H9 (cell line): ENCODE measurements around the gene MAPK8IP2. TPM values are rescaled to one million over a fixed set of nuclear protein-coding genes. Genes with fewer than 3 reads are reported as not detected.

Source experiments
- DNase-seq: peaks from one replicate; pipeline ENCODE4 v3.0.0-alpha.2; 2017
- H2AFZ ChIP-seq: one replicate; pipeline ENCODE4 v1.6.1; 2013; ENCODE audit warnings: mild to moderate bottlenecking, low read length, control low read depth, moderate library complexity
- H2AK5ac ChIP-seq: 2 replicates; pipeline ENCODE4 v1.6.1; 2013; ENCODE audit warnings: low read length, control low read depth, mixed read lengths; ENCODE audit not compliant: insufficient read length
- H2BK120ac ChIP-seq: one replicate; pipeline ENCODE4 v1.6.1; 2013; ENCODE audit warnings: low read depth, mild to moderate bottlenecking, low read length, control low read depth, inconsistent platforms; ENCODE audit not compliant: poor library complexity, severe bottlenecking
- H2BK12ac ChIP-seq: 2 replicates; pipeline ENCODE4 v1.6.1; 2013; ENCODE audit warnings: low read length, control low read depth, mixed read lengths, low read depth; ENCODE audit not compliant: insufficient read length
- H2BK15ac ChIP-seq: 2 replicates; pipeline ENCODE4 v1.6.1; 2013; ENCODE audit warnings: low read depth, low read length, control low read depth
- H2BK20ac ChIP-seq: one replicate; pipeline ENCODE4 v1.6.1; 2013; ENCODE audit warnings: low read depth, mild to moderate bottlenecking, low read length, control low read depth, inconsistent platforms; ENCODE audit not compliant: poor library complexity, severe bottlenecking
- H2BK5ac ChIP-seq: 2 replicates; pipeline ENCODE4 v1.6.1; 2013; ENCODE audit warnings: low read length, control low read depth, mixed read lengths; ENCODE audit not compliant: insufficient read length
- H3K14ac ChIP-seq: 2 replicates; pipeline ENCODE4 v1.6.1; 2013; ENCODE audit warnings: low read length, control low read depth; ENCODE audit not compliant: insufficient read depth
- H3K18ac ChIP-seq: 2 replicates; pipeline ENCODE4 v1.6.1; 2013; ENCODE audit warnings: low read depth, mild to moderate bottlenecking, mixed read lengths, low read length, control low read depth; ENCODE audit not compliant: insufficient read length
- H3K23ac ChIP-seq: 2 replicates; pipeline ENCODE4 v1.6.1; 2013; ENCODE audit warnings: low read length, control low read depth, mixed read lengths, low read depth; ENCODE audit not compliant: insufficient read length
- H3K23me2 ChIP-seq: 2 replicates; pipeline ENCODE4 v1.6.1; 2013; ENCODE audit warnings: low read depth, mild to moderate bottlenecking, mixed read lengths, low read length, control low read depth; ENCODE audit not compliant: insufficient read length, poor library complexity, severe bottlenecking
- H3K27ac ChIP-seq: 2 replicates; pipeline ENCODE4 v1.5.1; 2013; ENCODE audit warnings: low read length, control low read depth, mixed read lengths, low read depth; ENCODE audit not compliant: insufficient read length
- H3K27me3 ChIP-seq: 2 replicates; pipeline ENCODE4 v1.6.1; 2013; ENCODE audit warnings: low read length, control low read depth, inconsistent platforms; ENCODE audit not compliant: insufficient read depth
- H3K4ac ChIP-seq: 2 replicates; pipeline ENCODE4 v1.6.1; 2013; ENCODE audit warnings: low read depth, mild to moderate bottlenecking, control low read depth, inconsistent platforms, low read length, moderate library complexity
- H3K4me1 ChIP-seq: 2 replicates; pipeline ENCODE4 v1.6.1; 2013; ENCODE audit warnings: low read length, control low read depth, inconsistent platforms; ENCODE audit not compliant: insufficient read depth
- H3K4me2 ChIP-seq: 2 replicates; pipeline ENCODE4 v1.6.1; 2013; ENCODE audit warnings: low read length, control low read depth, mixed read lengths; ENCODE audit not compliant: insufficient read length, insufficient read depth
- H3K56ac ChIP-seq: 2 replicates; pipeline ENCODE4 v1.6.1; 2013; ENCODE audit warnings: low read depth, mild to moderate bottlenecking, mixed read lengths, low read length, control low read depth; ENCODE audit not compliant: insufficient read length
- H3K79me1 ChIP-seq: 2 replicates; pipeline ENCODE4 v1.6.1; 2013; ENCODE audit warnings: low read depth, mild to moderate bottlenecking, moderate library complexity, low read length, control low read depth, inconsistent platforms; ENCODE audit not compliant: insufficient read depth, poor library complexity, severe bottlenecking
- H3K79me2 ChIP-seq: 2 replicates; pipeline ENCODE4 v1.6.1; 2013; ENCODE audit warnings: low read length, control low read depth, inconsistent platforms; ENCODE audit not compliant: insufficient read depth
- H3K9ac ChIP-seq: 2 replicates; pipeline ENCODE4 v1.6.1; 2013; ENCODE audit warnings: low read length, control low read depth, mixed read lengths; ENCODE audit not compliant: insufficient read length; ENCODE audit errors: extremely low read depth
- H3K9me3 ChIP-seq: one replicate; pipeline ENCODE4 v1.6.1; 2013; ENCODE audit warnings: low read depth, low read length, inconsistent platforms; ENCODE audit not compliant: control insufficient read depth
- H3T11ph ChIP-seq: one replicate; pipeline ENCODE4 v1.6.1; 2013; ENCODE audit warnings: mild to moderate bottlenecking, low read length, control low read depth, inconsistent platforms
- H4K20me1 ChIP-seq: one replicate; pipeline ENCODE4 v1.6.1; 2013; ENCODE audit not compliant: control insufficient read depth, insufficient read length, insufficient read depth
- H4K5ac ChIP-seq: 2 replicates; pipeline ENCODE4 v1.6.1; 2013; ENCODE audit warnings: low read depth, mild to moderate bottlenecking, mixed read lengths, low read length, control low read depth; ENCODE audit not compliant: insufficient read length
- H4K8ac ChIP-seq: replicated peaks from 2 replicates; pipeline ENCODE4 v1.6.1; 2013; ENCODE audit warnings: low read length, control low read depth, mixed read lengths, low read depth; ENCODE audit not compliant: insufficient read length
- H4K91ac ChIP-seq: 2 replicates; pipeline ENCODE4 v1.6.1; 2013; ENCODE audit warnings: low read depth, mild to moderate bottlenecking, moderate library complexity, mixed read lengths, low read length, control low read depth; ENCODE audit not compliant: insufficient read length
- H3K27ac Mint-ChIP-seq, 3 experiments: 2 replicates in 2 of 3; 3 replicates in 1 of 3; pipeline ENCODE4 v1.8.0; 2020 to 2021; ENCODE audit warnings: mixed read lengths in 3 of 3, mild to moderate bottlenecking in 1 of 3, moderate library complexity in 1 of 3
- H3K27me3 Mint-ChIP-seq: 2 replicates; pipeline ENCODE4 v1.8.0; 2021; ENCODE audit warnings: low read depth, mild to moderate bottlenecking, moderate library complexity, mixed read lengths
- H3K36me3 Mint-ChIP-seq, 3 experiments: 2 replicates in 2 of 3; 3 replicates in 1 of 3; pipeline ENCODE4 v1.8.0; 2020 to 2021; ENCODE audit warnings: low read depth in 3 of 3, mixed read lengths in 3 of 3; ENCODE audit not compliant: insufficient read depth in 1 of 3
- H3K4me1 Mint-ChIP-seq, 2 experiments: 2 replicates each; pipeline ENCODE4 v1.8.0; 2020; ENCODE audit warnings: mixed read lengths in 2 of 2
- H3K4me3 Mint-ChIP-seq, 2 experiments: 2 replicates in 1 of 2; 3 replicates in 1 of 2; pipeline ENCODE4 v1.8.0; 2020 to 2021; ENCODE audit warnings: mild to moderate bottlenecking in 2 of 2, mixed read lengths in 2 of 2, moderate library complexity in 1 of 2
- H3K9me3 Mint-ChIP-seq, 2 experiments: 2 replicates in 1 of 2; 3 replicates in 1 of 2; pipeline ENCODE4 v1.8.0; 2020; ENCODE audit warnings: mild to moderate bottlenecking in 2 of 2, mixed read lengths in 2 of 2, moderate library complexity in 1 of 2
- CTCF ChIP-seq: fragments of 200-600 bp; sonication (generic); conservative IDR thresholded peaks from 3 replicates; pipeline ENCODE4 v1.8.0; 2021; ENCODE audit warnings: antibody characterized with exemption, mild to moderate bottlenecking
- WGBS: extraction: QIAGEN DNeasy Blood & Tissue Kit; methylation state at CpG from one replicate; pipeline ENCODE4 v1.1.7; 2013; ENCODE audit warnings: missing lambda C conversion rate, low lambda C conversion rate, mixed read lengths; ENCODE audit not compliant: insufficient read length; ENCODE audit errors: extremely low coverage; 5-methylcytosine and 5-hydroxymethylcytosine counted together
- total RNA-seq: library from RNA; stranded (reverse); gene quantifications from 2 replicates; pipeline ENCODE4 v1.2.1, GENCODE V29; 2021

The MAPK8IP2 gene
- total RNA-seq, 1 experiment from 2014 or later, result 5.7 TPM

GRCh38 chr22:50628543-50629134 is 28.0 kb downstream of the MAPK8IP2 start:
- H3K27ac ChIP-seq, result no peak overlapping the region
- WGBS, result 100% methylated on average over 4 of the region's 16 CpGs
- no peak overlapping the region for H3T11ph ChIP-seq

More at GRCh38 chr22:50628543-50629134, 28.0 kb downstream of the MAPK8IP2 start:
- Histone ChIP-seq H3K79me2 (no peaks in the 10 kb centered on the region), H2BK15ac (no peak overlapping the region), H2BK20ac (no peak overlapping the region), H3K56ac (no peak overlapping the region), H2BK5ac (no peak overlapping the region), H3K27me3 (peaks cover 4% of the 10 kb centered on the region; the same call in 1 of the 2 replicates), H3K14ac (0 out of 2 replicates have a peak overlapping the region, but pooled peaks have one; percentile 38), H3K9me3 (no peaks in the 10 kb centered on the region), H3K4ac (no peak overlapping the region), H2AK5ac (no peak overlapping the region), H2BK12ac (no peak overlapping the region), H3K23ac (no peak overlapping the region), H3K23me2 (peaks cover 18% of the 10 kb centered on the region), H4K91ac (no peak overlapping the region), H3K4me1 (peaks cover 5% of the 10 kb centered on the region; the same call in 1 of the 2 replicates), H3K4me2 (peak overlapping the region; percentile 81), H2AFZ (no peak overlapping the region), H4K20me1 (peaks cover 2% of the 10 kb centered on the region), H3K18ac (no peak overlapping the region), H4K5ac (no peak overlapping the region), H3K79me1 (no peaks in the 10 kb centered on the region), H2BK120ac (no peak overlapping the region), H3K9ac (peak overlapping the region; percentile 40), H4K8ac (no peak overlapping the region)
- no peak for DNase-seq
- no peaks in the 10 kb centered on the region for H3K9me3 Mint-ChIP-seq
- no peak for TF ChIP-seq CTCF
- peaks cover 7 to 8% of the 10 kb centered on the region in 2 experiments for H3K4me1 Mint-ChIP-seq
- H3K27me3 Mint-ChIP-seq, result peaks cover 29% of the 10 kb centered on the region
- peak overlapping the region; percentile 74 to 91 for H3K4me3 Mint-ChIP-seq
- peaks cover 0 to 3% (median 0%) of the 10 kb centered on the region in 3 experiments; a peak in 2 of 7 replicates for H3K36me3 Mint-ChIP-seq
- H3K27ac Mint-ChIP-seq, result no peak overlapping the region; a peak in 1 of 7 replicates
